22Rv1 (cell line): ENCODE data around the gene FDCSP.

ENCODE experiments used
- CTCF ChIP-seq: fragments of 450-650 bp; IDR thresholded peaks from 2 replicates; pipeline ENCODE4 v1.5.1; 2017; ENCODE audit warnings: mild to moderate bottlenecking
- ZFX ChIP-seq: fragments of 450-650 bp; IDR thresholded peaks from 2 replicates; pipeline ENCODE4 v1.6.1; 2017; ENCODE audit warnings: antibody characterized with exemption, borderline replicate concordance

GRCh38 chr4:70192895-70193294, 33.0 kb upstream of the FDCSP start:
- TF ChIP-seq CTCF (no peak), ZFX (no peak)
